Measurements from ENCODE around the gene KLHL7. TPM values are rescaled to one million over a fixed set of nuclear protein-coding genes. Genes with fewer than 3 reads are reported as not detected.
"Not testable (repeated sequence)": the region's sequence is repeated elsewhere in the genome, so short reads cannot be mapped to it uniquely, and the experiment has no call there.

KLHL7 gene
- polyA plus RNA-seq, 10 donors = 18.8 to 28.9 (median 24.0) TPM

GRCh38 chr7:23213755-23214154, 108.2 kb downstream of the KLHL7 start:
- DNase-seq = no peak

DNA sequence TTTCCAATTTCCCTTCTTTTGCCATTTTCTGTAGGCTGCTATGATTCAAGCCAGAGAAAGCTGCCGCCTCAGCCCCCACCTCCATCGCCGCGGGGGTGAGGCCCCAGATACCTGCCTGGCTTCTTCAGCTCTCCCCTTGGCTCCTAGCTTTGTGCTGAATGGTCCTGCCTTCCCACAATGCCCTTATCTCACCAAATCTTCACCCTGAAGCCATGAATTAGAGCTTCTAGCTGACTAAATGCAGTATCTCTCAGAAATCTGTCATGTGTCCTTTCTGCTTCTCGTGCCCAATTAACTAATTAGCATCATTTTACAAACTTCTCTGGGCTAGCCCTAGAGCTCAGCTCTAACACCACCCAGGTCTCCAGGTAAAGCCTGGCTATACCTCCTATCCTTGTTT, 108.8 kb downstream of the KLHL7 start:
- DNase-seq = no peak

GRCh38 chr7:23214938-23215337, 109.4 kb downstream of the KLHL7 start:
- no peak for DNase-seq

DNA sequence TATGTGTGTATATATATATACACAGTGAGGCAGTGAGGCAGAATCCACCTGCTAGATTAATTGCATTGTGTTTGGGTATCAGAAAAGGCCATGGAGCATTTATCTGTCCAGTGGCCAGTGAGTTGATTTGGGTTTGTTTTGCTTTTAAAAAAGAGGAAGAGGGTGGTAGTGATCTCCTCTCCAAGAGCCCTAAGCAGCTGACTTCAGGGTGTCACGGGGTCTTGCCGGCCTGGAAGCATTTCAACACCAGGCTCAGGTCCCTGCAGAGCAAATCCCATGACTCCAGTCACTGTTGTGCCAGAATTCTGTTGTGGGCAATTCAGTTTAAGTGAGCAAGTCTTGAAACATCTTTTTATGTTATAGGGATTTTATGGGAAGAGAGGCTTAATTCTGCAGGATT, 110.4 kb downstream of the KLHL7 start:
- DNase-seq = peak in 1 of 3 donors; percentile 43

GRCh38 chr7:23218196-23218595, 112.6 kb downstream of the KLHL7 start:
- no peak for DNase-seq

GRCh38 chr7:23220690-23221305, 115.2 kb downstream of the KLHL7 start:
- no peak for DNase-seq

DNA sequence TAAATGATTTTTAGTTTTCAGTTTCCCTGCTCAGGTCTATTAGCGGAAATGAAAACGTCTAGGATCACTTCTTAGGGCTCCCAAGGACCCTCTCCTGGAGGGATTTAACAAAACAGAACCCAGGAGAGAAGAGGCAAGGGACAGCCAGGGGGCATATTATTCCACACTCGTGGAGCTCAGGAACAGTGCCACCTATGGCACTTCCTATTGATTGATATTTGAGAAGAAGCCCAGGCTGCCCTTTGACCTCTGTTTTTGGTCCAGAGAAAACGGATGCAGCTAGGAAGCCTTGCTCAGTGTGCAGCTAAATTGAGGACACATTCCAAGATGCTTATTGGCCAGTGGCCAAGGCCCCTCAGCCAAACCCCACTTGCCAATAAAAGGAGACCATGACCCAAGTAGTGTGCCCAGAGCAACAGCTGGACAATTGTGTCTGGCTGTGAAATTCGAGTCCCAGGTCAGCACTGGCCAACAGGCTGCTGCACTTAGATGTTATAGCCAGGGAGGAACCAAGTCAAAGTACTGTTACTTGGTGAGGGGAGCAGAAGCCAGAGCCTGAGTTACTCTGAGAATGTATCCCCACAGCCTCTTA, 117.0 kb downstream of the KLHL7 start:
- peak in 2 of 3 donors; percentile 33 to 50 for DNase-seq

- DNase-seq = not testable (repeated sequence)
Measured at GRCh38 chr7:23224364-23224763, 118.8 kb downstream of the KLHL7 start.

GRCh38 chr7:23226844-23227450, 121.4 kb downstream of the KLHL7 start:
- no peak for DNase-seq

Other genes starting within 250 kb of the KLHL7 start
- gene HYCC1, start 91.7 kb upstream of the KLHL7 start, polyA plus RNA-seq (ENCODE audit: insufficient read length in 10 of 10) = 10 to 100 TPM; 20.8 to 34.9 (median 26.4) TPM
- 10 to 100 TPM; 21.7 to 42.7 (median 31.9) TPM for gene NUP42, start 76.3 kb downstream of the KLHL7 start, polyA plus RNA-seq (ENCODE audit: insufficient read length in 10 of 10)
- gene GPNMB, start 141.0 kb downstream of the KLHL7 start, polyA plus RNA-seq (ENCODE audit: insufficient read length in 10 of 10) = 10 to 100 TPM; 23.4 to 98.8 (median 52.1) TPM
- 10 to 100 TPM; 65.3 to 88.7 (median 72.4) TPM for gene MALSU1, start 193.6 kb downstream of the KLHL7 start, polyA plus RNA-seq (ENCODE audit: insufficient read length in 10 of 10)